PFSK-1 (cell line): ENCODE data around the gene TRA2B.

Experiments
- POLR2AphosphoS5 ChIP-seq: IDR thresholded peaks from 2 replicates; pipeline ENCODE4 v1.6.1; 2012; ENCODE audit warnings: low read depth, mild to moderate bottlenecking, control low read depth, low read length, moderate library complexity
- SIN3A ChIP-seq: IDR thresholded peaks from 2 replicates; pipeline ENCODE4 v1.6.1; 2012; ENCODE audit warnings: mild to moderate bottlenecking, low read length, moderate library complexity, borderline replicate concordance; ENCODE audit not compliant: insufficient read depth
- TAF1 ChIP-seq: IDR thresholded peaks from 2 replicates; pipeline ENCODE4 v1.6.1; 2012; ENCODE audit warnings: low read length, control low read depth, borderline replicate concordance; ENCODE audit not compliant: insufficient read depth

- TF ChIP-seq SIN3A (no peak), TAF1 (no peak), POLR2AphosphoS5 (no peak)
Observed at GRCh38 chr3:185935465-185936272, 2.1 kb downstream of the TRA2B start.
